Inflammatory macrophage (primary cell): ENCODE data around the gene RINT1.
A peak's percentile ranks its signal among the peaks of the same experiment; 100 is the strongest.
"Not testable (repeated sequence)": the region's sequence is repeated elsewhere in the genome, so short reads cannot be mapped to it uniquely, and the experiment has no call there.

Experiments
- DNase-seq, 2 donors: peaks; one replicate each; pipeline ENCODE4 v3.0.0-alpha.2; 2020 to 2022

Gene RINT1

GRCh38 chr7:105532709-105533460 lies 884 bp downstream of the RINT1 start:
- DNase-seq: no peak

GRCh38 chr7:105538339-105538738 lies 6.3 kb downstream of the RINT1 start:
- no peak for DNase-seq

- no peak for DNase-seq
Observed at GRCh38 chr7:105559926-105560325, 27.9 kb downstream of the RINT1 start.

- DNase-seq: no peak
Observed at GRCh38 chr7:105565190-105565589, 33.2 kb downstream of the RINT1 start.

- DNase-seq: no peak
Observed at GRCh38 chr7:105567024-105567423, 35.0 kb downstream of the RINT1 start.

- DNase-seq: no peak
Observed at GRCh38 chr7:105567821-105568220, 35.8 kb downstream of the RINT1 start.

- DNase-seq: no peak
Observed at GRCh38 chr7:105571891-105572290, 39.9 kb downstream of the RINT1 start.

- DNase-seq: no peak
Observed at GRCh38 chr7:105577251-105577650, 45.2 kb downstream of the RINT1 start.

- no peak for DNase-seq
Observed at GRCh38 chr7:105578496-105578895, 46.5 kb downstream of the RINT1 start.

GRCh38 chr7:105580022-105580740 lies 48.2 kb downstream of the RINT1 start:
- no peak for DNase-seq

GRCh38 chr7:105581066-105581811 lies 49.2 kb downstream of the RINT1 start, which contains the start of gene EFCAB10:
TSS of gene EFCAB10 (minus strand) at chr7:105581493. CDS start at chr7:105581463, 30 bp downstream.
- peak in 1 of 2 donors; percentile 4 for DNase-seq

- no peak for DNase-seq
Observed at GRCh38 chr7:105583061-105583460, 51.1 kb downstream of the RINT1 start.

- DNase-seq: no peak
Observed at GRCh38 chr7:105584165-105584564, 52.2 kb downstream of the RINT1 start.

- no peak for DNase-seq
Observed at GRCh38 chr7:105585850-105586500, 54.0 kb downstream of the RINT1 start.

- no peak for DNase-seq
Observed at GRCh38 chr7:105587909-105588635, 56.1 kb downstream of the RINT1 start.

- DNase-seq: peak; percentile 52 to 54
Observed at GRCh38 chr7:105589356-105590077, 57.5 kb downstream of the RINT1 start.

GRCh38 chr7:105590793-105591192 lies 58.8 kb downstream of the RINT1 start:
- no peak for DNase-seq

GRCh38 chr7:105591522-105591921 lies 59.5 kb downstream of the RINT1 start:
- no peak for DNase-seq

GRCh38 chr7:105594034-105594433 lies 62.0 kb downstream of the RINT1 start:
- no peak for DNase-seq

- no peak for DNase-seq
Observed at GRCh38 chr7:105596866-105597265, 64.9 kb downstream of the RINT1 start.

- DNase-seq: not testable (repeated sequence)
Observed at GRCh38 chr7:105599080-105599479, 67.1 kb downstream of the RINT1 start.
